PC-9 (cell line): ENCODE measurements around the gene ACP6. TPM values are rescaled to one million over a fixed set of nuclear protein-coding genes. Genes with fewer than 3 reads are reported as not detected.
"Not testable (repeated sequence)": the region's sequence is repeated elsewhere in the genome, so short reads cannot be mapped to it uniquely, and the experiment has no call there.

Experiments
- BruUV-seq: library from RNA; stranded (reverse); fragments of 400-500 nt; replicated peaks from 2 replicates; lab custom pipeline; 2021; lab: Mats Ljungman, UMichigan
- CTCF ChIA-PET: fragments of 300-600 bp; sonication (Branson Sonifier 250); formaldehyde crosslinking; loops from one replicate; lab custom pipeline; 2022; ENCODE audit warnings: antibody characterized with exemption; lab: Charles Lee
- POLR2A ChIA-PET: fragments of 300-600 bp; sonication (Branson Sonifier 250); formaldehyde crosslinking; loops from one replicate; lab custom pipeline; 2022; ENCODE audit warnings: antibody characterized with exemption; ENCODE audit not compliant: unreplicated experiment; lab: Charles Lee
- DNase-seq, 2 experiments: peaks; one replicate each; pipeline versions ENCODE4 v3.0.0 to v3.0.0-alpha.2; 2015 to 2022; ENCODE audit warnings: mixed read lengths in 1 of 2
- H2AFZ ChIP-seq: fragments of 200-600 bp; sonication (generic); 2 replicates; pipeline ENCODE4 v1.8.1; 2017; ENCODE audit warnings: antibody characterized with exemption
- H3F3A ChIP-seq: fragments of 200-600 bp; sonication (generic); 2 replicates; pipeline ENCODE4 v1.8.1; 2017; ENCODE audit warnings: antibody characterized with exemption, mild to moderate bottlenecking, low read depth; ENCODE audit not compliant: insufficient read depth
- H3K27ac ChIP-seq: fragments of 200-600 bp; sonication (generic); 2 replicates; pipeline ENCODE4 v1.6.1; 2016; ENCODE audit warnings: mixed run types
- H3K27me3 ChIP-seq: fragments of 200-600 bp; sonication (generic); 2 replicates; pipeline ENCODE4 v1.6.1; 2016; ENCODE audit warnings: low read depth, mixed run types; ENCODE audit not compliant: insufficient read depth
- H3K36me3 ChIP-seq: fragments of 200-600 bp; sonication (generic); 2 replicates; pipeline ENCODE4 v1.6.1; 2016; ENCODE audit warnings: low read depth, mixed run types
- H3K4me1 ChIP-seq: fragments of 200-600 bp; sonication (generic); replicated peaks from 2 replicates; pipeline ENCODE4 v1.6.1; 2016; ENCODE audit warnings: mixed run types; ENCODE audit not compliant: insufficient read depth
- H3K4me2 ChIP-seq: fragments of 200-600 bp; sonication (generic); 2 replicates; pipeline ENCODE4 v1.6.1; 2017; ENCODE audit warnings: mixed run types
- H3K4me3 ChIP-seq: fragments of 200-600 bp; sonication (generic); 2 replicates; pipeline ENCODE4 v1.6.1; 2016; ENCODE audit warnings: mixed run types
- H3K79me2 ChIP-seq: fragments of 200-600 bp; sonication (generic); 2 replicates; pipeline ENCODE4 v1.6.1; 2017; ENCODE audit warnings: low read depth, mixed run types
- H3K9me2 ChIP-seq: fragments of 200-600 bp; sonication (generic); 2 replicates; pipeline ENCODE4 v1.8.1; 2017; ENCODE audit warnings: mild to moderate bottlenecking; ENCODE audit not compliant: insufficient read depth
- H3K9me3 ChIP-seq: fragments of 200-600 bp; sonication (generic); 2 replicates; pipeline ENCODE4 v1.8.1; 2016; ENCODE audit warnings: low read depth; ENCODE audit not compliant: insufficient read depth
- H4K20me1 ChIP-seq: fragments of 200-600 bp; sonication (generic); 2 replicates; pipeline ENCODE4 v1.8.1; 2017; ENCODE audit not compliant: insufficient read depth
- EZH2 ChIP-seq: fragments of 200-600 bp; sonication (generic); IDR thresholded peaks from 2 replicates; pipeline ENCODE4 v1.8.0; 2017; ENCODE audit warnings: antibody characterized with exemption, low read depth
- intact Hi-C: fragments of 100-400 bp; cut with micrococcal nuclease; formaldehyde crosslinking; loops from one replicate; pipeline ENCODE4 v1.10.0; 2022; ENCODE audit not compliant: unreplicated experiment
- total RNA-seq: library from RNA; stranded (reverse); gene quantifications from 2 replicates; pipeline ENCODE4 v1.2.3, GENCODE V29; 2021
- TF ChIP-seq, protein P1 (sequence below): fragments of 200-600 bp; sonication (generic); conservative IDR thresholded peaks from 2 replicates; pipeline ENCODE4 v1.6.1; 2017; ENCODE audit warnings: mixed run types, antibody characterized with exemption, mild to moderate bottlenecking, moderate library complexity

The ACP6 gene
- total RNA-seq, 1 experiment from 2014 or later, result 71.4 TPM

DNA sequence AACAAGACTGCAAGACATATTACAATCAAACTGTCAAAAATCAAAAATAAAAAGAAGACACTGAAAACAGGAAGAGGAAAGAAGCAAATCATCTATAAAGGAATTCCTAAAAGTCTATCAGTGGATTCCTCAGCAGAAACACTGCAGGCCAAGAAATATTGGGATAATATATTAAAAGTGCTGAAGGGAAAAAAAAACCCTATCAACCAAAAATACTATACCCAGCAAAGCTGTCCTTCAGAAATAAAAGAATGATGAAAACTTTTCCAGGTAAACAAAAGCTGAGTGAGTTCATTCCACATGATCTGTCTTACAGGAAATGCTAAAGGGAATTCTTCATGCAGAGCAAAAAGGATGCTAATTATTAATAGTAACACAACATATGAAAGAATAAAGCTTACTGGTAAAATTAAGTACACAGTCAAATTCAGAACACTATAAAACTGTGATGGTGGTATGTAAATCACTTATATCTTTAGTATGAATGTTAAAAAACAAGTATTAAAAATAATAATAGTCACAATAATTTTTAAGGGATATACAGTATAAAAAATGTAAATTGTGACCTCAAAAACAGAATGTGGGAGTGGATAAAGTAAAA lies 12.9 kb upstream of the ACP6 start:
- Histone ChIP-seq H3K4me2 (no peak overlapping the region), H3K36me3 (peaks cover 5% of the 10 kb centered on the region; the same call in 1 of the 2 replicates), H3K27ac (no peak overlapping the region), H3K4me3 (no peak overlapping the region), H4K20me1 (no peaks in the 10 kb centered on the region), H3F3A (no peaks in the 10 kb centered on the region), H3K9me3 (peaks cover 24% of the 10 kb centered on the region; the same call in 1 of the 2 replicates), H3K79me2 (no peaks in the 10 kb centered on the region), H2AFZ (no peak overlapping the region), H3K27me3 (no peaks in the 10 kb centered on the region), H3K9me2 (no peaks in the 10 kb centered on the region), H3K4me1 (no peaks in the 10 kb centered on the region)
- no peak for TF ChIP-seq EZH2
- TF ChIP-seq, protein P1, sequence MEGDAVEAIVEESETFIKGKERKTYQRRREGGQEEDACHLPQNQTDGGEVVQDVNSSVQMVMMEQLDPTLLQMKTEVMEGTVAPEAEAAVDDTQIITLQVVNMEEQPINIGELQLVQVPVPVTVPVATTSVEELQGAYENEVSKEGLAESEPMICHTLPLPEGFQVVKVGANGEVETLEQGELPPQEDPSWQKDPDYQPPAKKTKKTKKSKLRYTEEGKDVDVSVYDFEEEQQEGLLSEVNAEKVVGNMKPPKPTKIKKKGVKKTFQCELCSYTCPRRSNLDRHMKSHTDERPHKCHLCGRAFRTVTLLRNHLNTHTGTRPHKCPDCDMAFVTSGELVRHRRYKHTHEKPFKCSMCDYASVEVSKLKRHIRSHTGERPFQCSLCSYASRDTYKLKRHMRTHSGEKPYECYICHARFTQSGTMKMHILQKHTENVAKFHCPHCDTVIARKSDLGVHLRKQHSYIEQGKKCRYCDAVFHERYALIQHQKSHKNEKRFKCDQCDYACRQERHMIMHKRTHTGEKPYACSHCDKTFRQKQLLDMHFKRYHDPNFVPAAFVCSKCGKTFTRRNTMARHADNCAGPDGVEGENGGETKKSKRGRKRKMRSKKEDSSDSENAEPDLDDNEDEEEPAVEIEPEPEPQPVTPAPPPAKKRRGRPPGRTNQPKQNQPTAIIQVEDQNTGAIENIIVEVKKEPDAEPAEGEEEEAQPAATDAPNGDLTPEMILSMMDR, result no peak
- no TSS peak for BruUV-seq
- POLR2A ChIA-PET, result no interaction called here
- intact Hi-C loops, result no loop called here
- no peak for DNase-seq
- CTCF ChIA-PET, result no interaction called here

DNA sequence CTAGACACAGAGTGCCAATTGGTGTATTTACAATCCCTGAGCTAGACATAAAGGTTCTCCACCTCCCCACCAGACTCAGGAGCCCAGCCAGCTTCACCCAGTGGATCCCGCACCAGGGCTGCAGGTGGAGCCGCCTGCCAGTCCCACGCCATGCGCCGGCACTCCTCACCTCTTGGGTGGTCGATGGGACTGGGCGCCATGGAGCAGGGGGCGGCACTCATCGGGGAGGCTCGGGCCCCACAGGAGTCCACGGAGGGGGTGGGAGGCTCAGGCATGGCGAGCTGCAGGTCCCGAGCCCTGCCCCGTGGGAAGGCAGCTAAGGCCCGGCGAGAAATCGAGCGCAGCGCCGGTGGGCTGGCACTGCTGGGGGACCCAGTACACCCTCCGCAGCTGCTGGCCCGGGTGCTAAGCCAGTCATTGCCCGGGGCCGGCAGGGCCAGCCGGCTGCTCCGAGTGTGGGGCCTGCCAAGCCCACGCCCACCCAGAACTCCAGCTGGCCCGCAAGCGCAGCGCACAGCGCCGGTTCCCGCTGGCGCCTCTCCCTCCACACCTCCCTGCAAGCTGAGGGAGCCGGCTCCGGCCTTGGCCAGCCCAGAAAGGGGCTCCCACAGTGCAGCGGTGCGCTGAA lies 10.4 kb upstream of the ACP6 start:
- H3K27ac ChIP-seq, H3K4me2 ChIP-seq, H3K27me3 ChIP-seq, DNase-seq, H3K36me3 ChIP-seq, H3K79me2 ChIP-seq, H4K20me1 ChIP-seq, BruUV-seq, CTCF ChIA-PET, intact Hi-C loops, H3K9me2 ChIP-seq, POLR2A ChIA-PET, H3K4me3 ChIP-seq, H2AFZ ChIP-seq: not testable (repeated sequence)
- H3K9me3 ChIP-seq, result peaks cover 38% of the 10 kb centered on the region
- H3K4me1 ChIP-seq, result peaks cover 19% of the 10 kb centered on the region
- peaks cover 20% of the 10 kb centered on the region for H3F3A ChIP-seq

DNA sequence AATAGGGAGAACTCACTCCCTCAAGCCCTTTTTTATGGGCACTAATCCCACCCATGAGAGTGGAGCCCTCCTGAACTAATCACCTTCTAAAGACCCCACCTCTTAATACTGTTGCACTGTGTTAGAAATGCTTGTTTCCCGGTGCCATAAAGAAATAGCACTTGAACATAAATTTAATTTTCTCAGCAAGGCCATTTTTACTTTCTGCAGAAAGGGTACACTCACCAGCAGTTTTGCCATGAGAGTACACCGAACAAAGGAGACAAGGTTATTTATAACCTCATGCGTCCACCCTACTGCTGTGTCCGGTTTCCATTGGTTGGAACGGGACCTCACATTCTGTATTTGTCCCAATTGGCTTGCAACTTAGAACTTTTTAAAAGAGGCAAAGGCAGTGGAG lies 7.4 kb upstream of the ACP6 start:
- H4K20me1 ChIP-seq, DNase-seq, H3K4me2 ChIP-seq, CTCF ChIA-PET, BruUV-seq, H3K36me3 ChIP-seq, H3K27me3 ChIP-seq, H2AFZ ChIP-seq, H3K9me2 ChIP-seq, H3K79me2 ChIP-seq, POLR2A ChIA-PET, intact Hi-C loops: not testable (repeated sequence)
- peaks cover 36% of the 10 kb centered on the region for H3F3A ChIP-seq
- 0 out of 2 replicates have a peak overlapping the region, but pooled peaks have one; percentile 12 for H3K4me3 ChIP-seq
- peaks cover 35% of the 10 kb centered on the region for H3K9me3 ChIP-seq
- peak overlapping the region; percentile 78; the same call in 1 of the 2 replicates for H3K27ac ChIP-seq
- peaks cover 35% of the 10 kb centered on the region for H3K4me1 ChIP-seq

DNA sequence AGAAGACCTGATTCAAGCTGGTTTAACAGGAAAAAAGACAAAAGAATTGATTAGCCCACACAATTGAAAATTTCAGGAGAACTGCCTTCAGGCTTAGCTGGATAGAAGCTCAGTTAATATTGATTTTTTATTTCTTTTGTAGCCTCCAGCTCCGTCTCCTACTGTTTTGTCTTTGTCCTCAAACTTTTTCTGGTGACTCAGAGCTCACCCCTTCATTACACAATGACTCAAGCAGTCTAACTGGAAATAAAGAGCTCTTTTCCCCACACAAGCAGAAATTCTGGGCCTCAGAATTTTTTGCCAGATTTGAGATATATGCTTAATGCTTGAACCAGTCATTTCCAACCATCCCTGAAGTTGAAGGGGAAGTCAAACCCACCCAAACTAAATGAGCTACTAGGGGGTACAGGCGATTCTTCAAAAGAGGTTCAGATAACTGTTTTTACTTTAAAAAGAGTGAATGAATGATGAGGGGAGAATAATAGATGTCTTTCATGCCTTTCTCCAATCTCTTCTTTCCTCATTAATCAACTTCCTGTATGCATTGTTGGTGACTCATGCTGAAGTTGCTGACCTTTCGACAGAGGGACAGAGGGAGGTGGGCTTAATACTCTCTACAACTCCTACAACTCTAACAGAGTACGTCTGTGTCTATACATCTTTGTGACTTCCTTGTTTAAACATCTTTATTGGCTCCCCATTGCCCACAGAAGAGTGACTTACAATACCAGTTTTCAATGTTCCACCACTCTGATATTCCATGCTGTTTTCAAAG lies 6.2 kb upstream of the ACP6 start:
- H3K4me1 ChIP-seq, result peaks cover 35% of the 10 kb centered on the region
- ChIA-PET CTCF (interaction anchor here (0.6 to 0.7 kb wide), 2 partner anchors 35 to 104 kb away, joined by 3 to 6 read pairs; no protein-coding TSS in a partner anchor), POLR2A (no interaction called here)
- no peaks in the 10 kb centered on the region for H4K20me1 ChIP-seq
- H3K9me2 ChIP-seq, result no peaks in the 10 kb centered on the region
- H3K27me3 ChIP-seq, result no peaks in the 10 kb centered on the region
- peaks cover 36% of the 10 kb centered on the region for H3F3A ChIP-seq
- H3K4me2 ChIP-seq, result peak overlapping the region; percentile 45
- H3K27ac ChIP-seq, result peak overlapping the region; percentile 78
- intact Hi-C loops, result no loop called here
- no TSS peak for BruUV-seq
- H3K79me2 ChIP-seq, result no peaks in the 10 kb centered on the region
- H2AFZ ChIP-seq, result peak overlapping the region; percentile 30; the same call in 1 of the 2 replicates
- DNase-seq, result peak; percentile 21 to 77
- peak overlapping the region; percentile 12; the same call in 1 of the 2 replicates for H3K4me3 ChIP-seq
- TF ChIP-seq EZH2, result no peak
- TF ChIP-seq, protein P1, result no peak
- H3K36me3 ChIP-seq, result peaks cover 5% of the 10 kb centered on the region; the same call in 1 of the 2 replicates
- H3K9me3 ChIP-seq, result peaks cover 29% of the 10 kb centered on the region
